Vagina (tissue), 2 donors: Measurements from ENCODE around the gene SLC13A3.

ENCODE experiments used
- CTCF ChIP-seq, 3 experiments: fragments of 450-650 bp in 2 of 3; fragments of 200-600 bp in 1 of 3; sonication (generic) in 1 of 3; IDR thresholded peaks; one replicate each; pipeline ENCODE4 v1.5.1; 2017 to 2019; ENCODE audit warnings: antibody characterized with exemption in 3 of 3, mild to moderate bottlenecking in 2 of 3, moderate library complexity in 2 of 3
- POLR2AphosphoS5 ChIP-seq, 2 donors: sonication (generic); formaldehyde crosslinking; IDR thresholded peaks; one replicate each; pipeline ENCODE4 v1.9.0; 2017; ENCODE audit warnings: antibody characterized with exemption in 2 of 2, mild to moderate bottlenecking in 2 of 2, low read depth in 1 of 2; ENCODE audit not compliant: insufficient read depth in 1 of 2

- no peak for TF ChIP-seq POLR2AphosphoS5 (IDR thresholded peaks at IDR 0.05; ENCODE audit: insufficient read depth in 1 of 2, low read depth in 1 of 2)
- no peak for TF ChIP-seq CTCF (IDR thresholded peaks at IDR 0.05)
These were observed 75.3 kb downstream of the SLC13A3 start for GRCh38 chr20:46575937-46576461.
